ENCODE data around the gene TAS2R46.
"Not testable (repeated sequence)": the region's sequence is repeated elsewhere in the genome, so short reads cannot be mapped to it uniquely, and the experiment has no call there.

TAS2R46 gene, protein sequence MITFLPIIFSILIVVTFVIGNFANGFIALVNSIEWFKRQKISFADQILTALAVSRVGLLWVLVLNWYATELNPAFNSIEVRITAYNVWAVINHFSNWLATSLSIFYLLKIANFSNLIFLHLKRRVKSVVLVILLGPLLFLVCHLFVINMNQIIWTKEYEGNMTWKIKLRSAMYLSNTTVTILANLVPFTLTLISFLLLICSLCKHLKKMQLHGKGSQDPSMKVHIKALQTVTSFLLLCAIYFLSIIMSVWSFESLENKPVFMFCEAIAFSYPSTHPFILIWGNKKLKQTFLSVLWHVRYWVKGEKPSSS

DNA sequence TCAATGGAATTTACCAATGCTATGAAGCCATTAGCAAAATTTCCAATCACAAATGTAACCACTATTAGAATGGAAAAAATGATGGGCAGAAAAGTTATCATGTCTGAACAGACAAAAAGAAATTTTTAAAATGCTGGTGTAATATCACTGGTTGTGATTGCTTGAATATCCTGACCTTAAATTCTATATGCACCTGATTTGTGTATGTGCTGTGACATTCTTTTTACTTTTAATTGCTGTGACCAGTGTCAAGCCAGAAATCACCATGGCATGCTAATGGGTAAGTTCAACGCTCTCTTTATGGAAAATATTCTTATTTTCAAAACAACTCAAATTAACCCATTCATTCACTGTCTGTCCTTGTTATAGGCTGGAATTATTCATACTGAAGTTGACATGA is at the start of gene TAS2R46:
Gene TAS2R46 (minus strand): TSS at position 101 of the 400 bp plus-strand sequence. CDS start 0 bp downstream, at position 101.
- not testable (repeated sequence) for H3F3A ChIP-seq (ENCODE audit: insufficient read depth, low read length); H3K27ac ChIP-seq (ENCODE audit: low read depth, low read length, poor library complexity, severe bottlenecking); H3K4me1 ChIP-seq (ENCODE audit: insufficient read depth, low read length, severe bottlenecking); H3K79me2 ChIP-seq (ENCODE audit: insufficient read depth, low read length); H3K9me2 ChIP-seq (ENCODE audit: low read depth, low read length); H3K9me3 ChIP-seq (ENCODE audit: low read length); H3K9ac ChIP-seq (ENCODE audit: low read length); H3K4me3 ChIP-seq (ENCODE audit: low read depth, low read length, poor library complexity, severe bottlenecking); H3K4me2 ChIP-seq (ENCODE audit: low read length); H4K20me1 ChIP-seq (ENCODE audit: insufficient read depth, low read length); H3K27me3 ChIP-seq (ENCODE audit: insufficient read depth, low read length); H2AFZ ChIP-seq (ENCODE audit: low read length); H3K36me3 ChIP-seq (ENCODE audit: insufficient read depth, low read length)

DNA sequence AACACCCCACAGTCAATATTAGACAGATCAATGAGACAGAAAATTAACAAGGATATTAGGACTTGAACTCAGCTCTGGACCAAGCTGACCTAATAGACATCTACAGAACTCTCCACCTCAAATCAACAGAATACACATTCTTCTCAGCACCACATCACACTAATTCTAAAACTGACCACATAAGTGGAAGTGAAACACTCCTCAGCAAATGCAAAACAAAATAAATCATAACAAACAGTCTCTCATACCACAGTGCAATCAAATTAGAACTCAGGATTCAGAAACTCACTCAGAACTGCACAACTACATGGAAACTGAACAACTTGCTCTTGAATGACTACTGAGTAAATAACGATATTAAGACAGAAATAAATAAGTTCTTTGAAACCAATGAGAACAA is 49.1 kb upstream of the TAS2R46 start:
- not testable (repeated sequence) for H3K9ac ChIP-seq (ENCODE audit: low read length); H2AFZ ChIP-seq (ENCODE audit: low read length); H3K9me2 ChIP-seq (ENCODE audit: low read depth, low read length); H4K20me1 ChIP-seq (ENCODE audit: insufficient read depth, low read length); H3K4me3 ChIP-seq (ENCODE audit: low read depth, low read length, poor library complexity, severe bottlenecking); H3K36me3 ChIP-seq (ENCODE audit: insufficient read depth, low read length); H3K9me3 ChIP-seq (ENCODE audit: low read length); H3K4me1 ChIP-seq (ENCODE audit: insufficient read depth, low read length, severe bottlenecking); H3K4me2 ChIP-seq (ENCODE audit: low read length); H3K27ac ChIP-seq (ENCODE audit: low read depth, low read length, poor library complexity, severe bottlenecking); H3F3A ChIP-seq (ENCODE audit: insufficient read depth, low read length); H3K27me3 ChIP-seq (ENCODE audit: insufficient read depth, low read length)
- H3K79me2 ChIP-seq (ENCODE audit: insufficient read depth, low read length) = peaks cover 27% of the 10 kb centered on the region

DNA sequence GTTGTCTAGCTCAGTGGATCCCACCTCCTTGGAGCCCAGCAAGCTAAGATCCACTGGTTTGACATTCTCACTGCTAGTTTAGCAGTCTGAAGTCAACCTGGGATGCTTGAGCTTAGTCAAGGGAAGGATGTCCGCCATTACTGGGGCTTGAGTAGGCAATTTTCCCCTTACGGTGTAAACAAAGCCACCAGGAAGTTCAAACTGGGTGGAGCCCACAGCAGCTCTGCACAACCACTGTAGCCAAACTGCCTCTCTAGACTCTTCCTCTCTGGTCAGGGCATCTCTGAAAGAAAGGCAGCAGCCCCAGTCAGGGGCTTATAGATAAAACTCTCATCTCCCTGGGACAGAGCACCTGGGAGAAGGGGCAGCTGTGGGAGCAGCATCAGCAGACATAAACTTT is 46.8 kb upstream of the TAS2R46 start:
- no peaks in the 10 kb centered on the region for H3F3A ChIP-seq (ENCODE audit: insufficient read depth, low read length)
- H3K4me1 ChIP-seq (ENCODE audit: insufficient read depth, low read length, severe bottlenecking) = no peaks in the 10 kb centered on the region
- peaks cover 8% of the 10 kb centered on the region for H3K36me3 ChIP-seq (ENCODE audit: insufficient read depth, low read length)
- H3K9me3 ChIP-seq (ENCODE audit: low read length) = no peaks in the 10 kb centered on the region
- no peak overlapping the region for H3K4me3 ChIP-seq (ENCODE audit: low read depth, low read length, poor library complexity, severe bottlenecking)
- no peaks in the 10 kb centered on the region for H3K9me2 ChIP-seq (ENCODE audit: low read depth, low read length)
- H3K27ac ChIP-seq (ENCODE audit: low read depth, low read length, poor library complexity, severe bottlenecking) = no peak overlapping the region
- H4K20me1 ChIP-seq (ENCODE audit: insufficient read depth, low read length) = no peaks in the 10 kb centered on the region
- H2AFZ ChIP-seq (ENCODE audit: low read length) = no peak overlapping the region
- TF ChIP-seq EZH2 (IDR thresholded peaks at IDR 0.05; ENCODE audit: borderline replicate concordance, low read length) = no peak
- TF ChIP-seq, protein P1, sequence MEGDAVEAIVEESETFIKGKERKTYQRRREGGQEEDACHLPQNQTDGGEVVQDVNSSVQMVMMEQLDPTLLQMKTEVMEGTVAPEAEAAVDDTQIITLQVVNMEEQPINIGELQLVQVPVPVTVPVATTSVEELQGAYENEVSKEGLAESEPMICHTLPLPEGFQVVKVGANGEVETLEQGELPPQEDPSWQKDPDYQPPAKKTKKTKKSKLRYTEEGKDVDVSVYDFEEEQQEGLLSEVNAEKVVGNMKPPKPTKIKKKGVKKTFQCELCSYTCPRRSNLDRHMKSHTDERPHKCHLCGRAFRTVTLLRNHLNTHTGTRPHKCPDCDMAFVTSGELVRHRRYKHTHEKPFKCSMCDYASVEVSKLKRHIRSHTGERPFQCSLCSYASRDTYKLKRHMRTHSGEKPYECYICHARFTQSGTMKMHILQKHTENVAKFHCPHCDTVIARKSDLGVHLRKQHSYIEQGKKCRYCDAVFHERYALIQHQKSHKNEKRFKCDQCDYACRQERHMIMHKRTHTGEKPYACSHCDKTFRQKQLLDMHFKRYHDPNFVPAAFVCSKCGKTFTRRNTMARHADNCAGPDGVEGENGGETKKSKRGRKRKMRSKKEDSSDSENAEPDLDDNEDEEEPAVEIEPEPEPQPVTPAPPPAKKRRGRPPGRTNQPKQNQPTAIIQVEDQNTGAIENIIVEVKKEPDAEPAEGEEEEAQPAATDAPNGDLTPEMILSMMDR (IDR thresholded peaks at IDR 0.05; ENCODE audit: low read length) = no peak
- H3K79me2 ChIP-seq (ENCODE audit: insufficient read depth, low read length) = peaks cover 13% of the 10 kb centered on the region
- H3K27me3 ChIP-seq (ENCODE audit: insufficient read depth, low read length) = no peaks in the 10 kb centered on the region
- H3K4me2 ChIP-seq (ENCODE audit: low read length) = no peak overlapping the region
- H3K9ac ChIP-seq (ENCODE audit: low read length) = no peak overlapping the region

DNA sequence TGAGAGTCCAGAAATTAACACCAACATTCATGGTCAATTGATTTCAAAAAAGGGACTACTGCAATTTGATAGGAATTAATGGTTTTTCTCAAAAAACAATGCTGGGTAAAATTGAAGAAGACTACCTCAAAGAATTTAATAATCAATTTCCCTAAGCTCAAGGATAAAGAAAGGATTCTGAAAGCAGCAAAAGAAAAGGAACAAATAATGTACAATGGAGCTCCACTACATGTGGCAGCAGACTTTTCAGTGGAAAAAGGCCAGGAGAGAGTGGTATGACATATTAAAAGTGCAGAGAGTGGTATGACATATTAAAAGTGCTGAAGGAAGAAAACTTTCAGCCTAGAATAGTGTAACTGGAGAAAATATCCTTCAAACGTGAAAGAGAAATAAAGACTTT is 45.6 kb upstream of the TAS2R46 start:
- peaks cover 10% of the 10 kb centered on the region; the same call in 1 of the 2 replicates for H3K79me2 ChIP-seq (ENCODE audit: insufficient read depth, low read length)
- TF ChIP-seq, protein P1 (IDR thresholded peaks at IDR 0.05; ENCODE audit: low read length) = no peak

More for the DNA sequence above, 45.6 kb upstream of the TAS2R46 start:
- Histone ChIP-seq H2AFZ (ENCODE audit: low read length) (no peak overlapping the region), H3K4me1 (ENCODE audit: insufficient read depth, low read length, severe bottlenecking) (no peaks in the 10 kb centered on the region), H3F3A (ENCODE audit: insufficient read depth, low read length) (no peaks in the 10 kb centered on the region), H3K9ac (ENCODE audit: low read length) (no peak overlapping the region), H3K27ac (ENCODE audit: low read depth, low read length, poor library complexity, severe bottlenecking) (no peak overlapping the region), H3K4me3 (ENCODE audit: low read depth, low read length, poor library complexity, severe bottlenecking) (no peak overlapping the region), H3K9me2 (ENCODE audit: low read depth, low read length) (no peaks in the 10 kb centered on the region), H3K4me2 (ENCODE audit: low read length) (no peak overlapping the region), H3K9me3 (ENCODE audit: low read length) (no peaks in the 10 kb centered on the region), H3K27me3 (ENCODE audit: insufficient read depth, low read length) (no peaks in the 10 kb centered on the region), H3K36me3 (ENCODE audit: insufficient read depth, low read length) (peaks cover 8% of the 10 kb centered on the region), H4K20me1 (ENCODE audit: insufficient read depth, low read length) (no peaks in the 10 kb centered on the region)
